ENCODE results near the gene TUSC2. TPM values are rescaled to one million over a fixed set of nuclear protein-coding genes. Genes with fewer than 3 reads are reported as not detected.

TUSC2 gene
- total RNA-seq, 2 experiments from 2014 or later: 23.1 to 24.7 TPM

DNA sequence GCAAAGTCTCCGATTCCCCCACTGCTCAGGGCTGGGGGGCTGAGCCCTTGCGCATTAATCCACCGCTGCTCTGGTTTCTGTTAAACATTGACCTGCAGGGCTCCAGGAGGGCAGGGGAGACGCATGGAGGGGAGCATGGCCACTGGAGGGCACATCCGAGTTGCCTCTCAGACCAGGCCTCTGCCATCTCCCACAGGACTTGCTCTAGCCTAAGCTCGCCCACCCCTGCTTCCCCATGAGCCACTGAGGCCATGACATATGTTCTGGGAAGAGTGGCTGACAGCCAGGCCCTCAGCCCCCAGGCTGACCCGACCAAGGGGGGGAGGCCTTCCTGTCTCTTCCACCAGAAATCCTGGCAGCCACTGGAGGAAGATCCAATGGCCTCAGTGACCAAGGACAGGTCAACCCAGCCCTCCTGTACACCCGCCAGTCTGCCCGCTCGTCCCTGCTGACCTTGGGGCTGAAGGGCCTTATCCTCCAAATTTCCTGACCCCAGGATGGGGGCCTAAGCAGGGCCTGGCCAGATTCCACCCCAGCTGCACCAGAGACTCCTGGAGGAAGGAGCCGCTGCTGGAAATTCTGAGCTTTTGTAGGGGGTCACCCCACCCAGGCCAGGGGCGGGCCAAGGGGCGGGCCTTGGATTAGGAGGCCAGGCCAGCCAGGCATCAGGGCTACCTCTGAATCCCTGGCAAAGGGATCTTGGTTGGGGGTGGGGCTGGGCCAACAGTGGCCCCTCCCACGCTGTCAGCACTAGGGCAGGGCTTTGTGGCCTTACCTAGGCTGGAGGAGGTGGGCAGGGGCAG is 24.8 kb downstream of the TUSC2 start, which contains the start of gene HYAL1:
Gene HYAL1, minus strand, starts transcription at position 562 of the 803 bp plus-strand sequence. CDS start 618 bp downstream, outside the sequence.
- POLR2A ChIA-PET: interaction anchor here (1.4 kb wide), 1 partner anchor 18 kb away, joined by 4 read pairs; no protein-coding TSS in a partner anchor
- intact Hi-C loops (cut with DNase I, micrococcal nuclease): no loop called here

DNA sequence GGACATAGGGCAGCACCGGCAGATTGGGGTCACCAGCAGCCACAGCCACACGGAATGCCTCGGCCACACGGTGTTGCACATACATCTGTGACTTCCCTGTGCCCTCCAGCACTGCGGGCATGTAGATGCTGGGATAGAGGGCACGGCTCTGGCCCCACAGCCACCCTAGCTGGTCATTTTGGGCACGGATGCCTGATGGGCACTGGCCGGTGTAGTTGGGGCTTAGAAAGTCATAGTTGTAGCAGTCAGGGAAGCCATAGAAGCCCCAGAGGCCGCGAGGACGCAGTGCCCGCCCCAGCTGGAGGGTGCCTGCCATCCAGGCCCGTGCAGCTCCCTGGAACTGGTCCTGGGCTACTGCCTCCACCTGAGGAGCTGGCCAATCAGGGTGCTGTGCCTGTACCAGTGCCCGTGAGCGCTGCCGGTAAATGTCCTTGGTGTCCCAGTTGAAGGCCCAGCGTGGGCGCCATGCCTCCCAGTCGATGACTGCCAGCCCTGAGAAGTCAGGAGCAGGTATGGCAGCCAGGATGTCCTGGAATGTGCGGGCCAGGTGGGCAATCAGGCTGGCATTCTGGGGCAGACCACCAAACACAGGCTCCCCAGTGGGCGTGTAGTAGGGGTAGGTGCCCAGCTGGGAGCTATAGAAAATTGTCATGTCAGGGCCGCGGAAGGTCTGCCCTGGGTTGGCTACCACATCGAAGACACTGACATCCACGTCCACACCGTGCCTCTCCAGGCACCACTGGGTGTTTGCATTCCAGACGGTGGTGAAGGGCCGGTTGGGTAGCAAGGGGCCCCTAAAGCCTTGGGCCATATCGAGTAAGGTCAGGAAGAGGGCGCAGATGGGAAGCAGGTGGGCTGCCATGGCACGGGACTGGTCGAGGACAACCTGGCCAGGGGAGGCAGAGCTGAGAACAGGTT is 25.7 kb downstream of the TUSC2 start:
- H3K27ac Mint-ChIP-seq: no peak overlapping the region
- CTCF ChIA-PET: no interaction called here

More for the DNA sequence above, 24.8 kb downstream of the TUSC2 start, which contains the start of gene HYAL1:
- Mint-ChIP-seq H3K27me3 (no peaks in the 10 kb centered on the region), H3K4me1 (ENCODE audit: low read depth) (peaks cover 24% of the 10 kb centered on the region), H3K36me3 (ENCODE audit: low read depth) (peaks cover 7% of the 10 kb centered on the region), H3K4me3 (no peak within 1 kb of the TSS), H3K9me3 (no peaks in the 10 kb centered on the region), H3K27ac (no peak within 1 kb of the TSS)
- DNase-seq: peak in 1 of 14 experiments; percentile 28
- H3K27me3 ChIP-seq (ENCODE audit: control insufficient read depth in 1 of 2, insufficient read depth in 2 of 2, low read length in 2 of 2): no peaks in the 10 kb centered on the region
- H3K9me3 ChIP-seq (ENCODE audit: control insufficient read depth in 1 of 2, insufficient read depth in 1 of 2, low read length in 2 of 2): no peaks in the 10 kb centered on the region
- H3K4me1 ChIP-seq (ENCODE audit: insufficient read depth, low read length): peaks cover 22% of the 10 kb centered on the region
- ATAC-seq (ENCODE audit: poor library complexity): no peak
- CTCF ChIA-PET: no interaction called here
- H3K27ac ChIP-seq (ENCODE audit: low read depth in 1 of 2, low read length in 2 of 2): no peak within 1 kb of the TSS
- no peaks in the 10 kb centered on the region for H3K36me3 ChIP-seq (ENCODE audit: insufficient read depth, low read length)
- no peak within 1 kb of the TSS for H3K4me3 ChIP-seq (ENCODE audit: low read length)
- TF ChIP-seq, protein P1, sequence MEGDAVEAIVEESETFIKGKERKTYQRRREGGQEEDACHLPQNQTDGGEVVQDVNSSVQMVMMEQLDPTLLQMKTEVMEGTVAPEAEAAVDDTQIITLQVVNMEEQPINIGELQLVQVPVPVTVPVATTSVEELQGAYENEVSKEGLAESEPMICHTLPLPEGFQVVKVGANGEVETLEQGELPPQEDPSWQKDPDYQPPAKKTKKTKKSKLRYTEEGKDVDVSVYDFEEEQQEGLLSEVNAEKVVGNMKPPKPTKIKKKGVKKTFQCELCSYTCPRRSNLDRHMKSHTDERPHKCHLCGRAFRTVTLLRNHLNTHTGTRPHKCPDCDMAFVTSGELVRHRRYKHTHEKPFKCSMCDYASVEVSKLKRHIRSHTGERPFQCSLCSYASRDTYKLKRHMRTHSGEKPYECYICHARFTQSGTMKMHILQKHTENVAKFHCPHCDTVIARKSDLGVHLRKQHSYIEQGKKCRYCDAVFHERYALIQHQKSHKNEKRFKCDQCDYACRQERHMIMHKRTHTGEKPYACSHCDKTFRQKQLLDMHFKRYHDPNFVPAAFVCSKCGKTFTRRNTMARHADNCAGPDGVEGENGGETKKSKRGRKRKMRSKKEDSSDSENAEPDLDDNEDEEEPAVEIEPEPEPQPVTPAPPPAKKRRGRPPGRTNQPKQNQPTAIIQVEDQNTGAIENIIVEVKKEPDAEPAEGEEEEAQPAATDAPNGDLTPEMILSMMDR (IDR thresholded peaks at IDR 0.05): no peak

More for the DNA sequence above, 25.7 kb downstream of the TUSC2 start:
- no peak for ATAC-seq (ENCODE audit: poor library complexity)
- Histone ChIP-seq H3K4me1 (ENCODE audit: insufficient read depth, low read length) (peaks cover 30% of the 10 kb centered on the region), H3K36me3 (ENCODE audit: insufficient read depth, low read length) (no peaks in the 10 kb centered on the region), H3K9me3 (ENCODE audit: control insufficient read depth in 1 of 2, insufficient read depth in 1 of 2, low read length in 2 of 2) (no peaks in the 10 kb centered on the region), H3K4me3 (ENCODE audit: low read length) (no peak overlapping the region), H3K27ac (ENCODE audit: low read depth in 1 of 2, low read length in 2 of 2) (no peak overlapping the region), H3K27me3 (ENCODE audit: control insufficient read depth in 1 of 2, insufficient read depth in 2 of 2, low read length in 2 of 2) (no peaks in the 10 kb centered on the region)
- H3K36me3 Mint-ChIP-seq (ENCODE audit: low read depth): peaks cover 7% of the 10 kb centered on the region
- peaks cover 30% of the 10 kb centered on the region for H3K4me1 Mint-ChIP-seq (ENCODE audit: low read depth)
- no peaks in the 10 kb centered on the region for H3K9me3 Mint-ChIP-seq
- POLR2A ChIA-PET: interaction anchor here (1.4 kb wide), 1 partner anchor 19 kb away, joined by 4 read pairs; no protein-coding TSS in a partner anchor
- H3K27me3 Mint-ChIP-seq: no peaks in the 10 kb centered on the region
- TF ChIP-seq, protein P1 (IDR thresholded peaks at IDR 0.05): no peak
- peak overlapping the region; percentile 39 for H3K4me3 Mint-ChIP-seq
- DNase-seq: peak in 1 of 14 experiments; percentile 35
- intact Hi-C loops (cut with DNase I, micrococcal nuclease): loop anchor here in 1 of 2 experiments (1.0 kb wide), 1 partner anchor 17 kb away; no protein-coding TSS in a partner anchor

Data from CD4-positive, alpha-beta T cell (primary cell).